MCF 10A (cell line): ENCODE data around the gene TPK1. TPM values are rescaled to one million over a fixed set of nuclear protein-coding genes. Genes with fewer than 3 reads are reported as not detected.
A peak's percentile ranks its signal among the peaks of the same experiment; 100 is the strongest.
"Not testable (repeated sequence)": the region's sequence is repeated elsewhere in the genome, so short reads cannot be mapped to it uniquely, and the experiment has no call there.

Experiments
- BruUV-seq: library from RNA; stranded (reverse); fragments of 400-500 nt; replicated peaks from 2 replicates; lab custom pipeline; 2021; lab: Mats Ljungman, UMichigan
- CTCF ChIA-PET: fragments of 300-600 bp; sonication (Branson Sonifier 250); formaldehyde crosslinking; extraction: SDS; loops from one replicate; lab custom pipeline; 2021; ENCODE audit warnings: antibody characterized with exemption, inconsistent platforms; lab: Yijun Ruan, JAX
- POLR2A ChIA-PET: fragments of 300-600, 350-650 bp; sonication (Branson Sonifier 250); formaldehyde crosslinking; extraction: SDS; loops from one replicate; lab custom pipeline; 2020; ENCODE audit warnings: antibody characterized with exemption, inconsistent platforms; lab: Yijun Ruan, JAX
- DNase-seq: peaks from one replicate; pipeline ENCODE4 v3.0.0-alpha.2; 2018; ENCODE audit not compliant: unreplicated experiment
- H3K27ac Mint-ChIP-seq: one replicate; pipeline ENCODE4 v1.8.0; 2022; ENCODE audit warnings: mild to moderate bottlenecking, low read depth, mixed read lengths; ENCODE audit not compliant: unreplicated experiment
- H3K27me3 Mint-ChIP-seq: one replicate; pipeline ENCODE4 v1.8.0; 2022; ENCODE audit warnings: mixed read lengths; ENCODE audit not compliant: insufficient read depth, unreplicated experiment
- H3K36me3 Mint-ChIP-seq: one replicate; pipeline ENCODE4 v1.8.0; 2022; ENCODE audit warnings: mild to moderate bottlenecking, moderate library complexity, mixed read lengths; ENCODE audit not compliant: insufficient read depth, unreplicated experiment
- H3K4me1 Mint-ChIP-seq: one replicate; pipeline ENCODE4 v1.8.0; 2022; ENCODE audit warnings: mixed read lengths; ENCODE audit not compliant: insufficient read depth, unreplicated experiment
- H3K4me3 Mint-ChIP-seq: one replicate; pipeline ENCODE4 v1.8.0; 2022; ENCODE audit warnings: mild to moderate bottlenecking, moderate library complexity, mixed read lengths; ENCODE audit not compliant: unreplicated experiment
- H3K9me3 Mint-ChIP-seq: one replicate; pipeline ENCODE4 v1.8.0; 2022; ENCODE audit warnings: mixed read lengths; ENCODE audit not compliant: unreplicated experiment
- CTCF ChIP-seq: fragments of 200-600 bp; IDR thresholded peaks from one replicate; pipeline ENCODE4 v1.8.0; 2022; ENCODE audit warnings: antibody characterized with exemption, mild to moderate bottlenecking; ENCODE audit not compliant: unreplicated experiment
- intact Hi-C: fragments of 100-400 bp; cut with micrococcal nuclease; formaldehyde crosslinking; loops from 2 replicates; pipeline ENCODE4 v1.14.1; 2022
- total RNA-seq: library from RNA; stranded (reverse); gene quantifications from 2 replicates; pipeline ENCODE4 v1.2.3, GENCODE V29; 2022

The TPK1 gene
- total RNA-seq, 1 experiment from 2014 or later, result 8.8 TPM

GRCh38 chr7:144784441-144784840, 51.4 kb downstream of the TPK1 start:
- H3K27ac Mint-ChIP-seq, result no peak overlapping the region
- no peaks in the 10 kb centered on the region for H3K36me3 Mint-ChIP-seq
- no peak overlapping the region for H3K4me3 Mint-ChIP-seq
- no peaks in the 10 kb centered on the region for H3K9me3 Mint-ChIP-seq
- intact Hi-C loops, result no loop called here
- DNase-seq, result no peak
- TF ChIP-seq CTCF, result no peak
- H3K4me1 Mint-ChIP-seq, result no peaks in the 10 kb centered on the region
- ChIA-PET CTCF (interaction anchor here (1.1 to 1.9 kb wide), 2 partner anchors 114 kb away, joined by 3 to 18 read pairs; no protein-coding TSS in a partner anchor), POLR2A (no interaction called here)
- no peaks in the 10 kb centered on the region for H3K27me3 Mint-ChIP-seq
- BruUV-seq, result no TSS peak

- Mint-ChIP-seq H3K36me3 (no peaks in the 10 kb centered on the region), H3K9me3 (no peaks in the 10 kb centered on the region), H3K27ac (no peak overlapping the region), H3K4me3 (no peak overlapping the region), H3K4me1 (peaks cover 2% of the 10 kb centered on the region), H3K27me3 (no peaks in the 10 kb centered on the region)
- no peak for TF ChIP-seq CTCF
- intact Hi-C loops, result no loop called here
- no TSS peak for BruUV-seq
- POLR2A ChIA-PET, result no interaction called here
- CTCF ChIA-PET, result interaction anchor here (0.6 to 2.4 kb wide), 5 partner anchors 27 to 396 kb away, joined by 3 to 14 read pairs (median 4); no protein-coding TSS in a partner anchor
- DNase-seq, result no peak
Observed at GRCh38 chr7:144782883-144783282, 53.0 kb downstream of the TPK1 start.

GRCh38 chr7:144780071-144780608, 55.7 kb downstream of the TPK1 start:
- POLR2A ChIA-PET, result interaction anchor here (0.7 kb wide), 2 partner anchors 42 to 630 kb away, joined by 3 read pairs; no protein-coding TSS in a partner anchor

GRCh38 chr7:144777889-144778288, 58.0 kb downstream of the TPK1 start:
- DNase-seq, H3K27me3 Mint-ChIP-seq, H3K4me3 Mint-ChIP-seq, intact Hi-C loops, H3K36me3 Mint-ChIP-seq, POLR2A ChIA-PET, H3K27ac Mint-ChIP-seq, H3K4me1 Mint-ChIP-seq, BruUV-seq, H3K9me3 Mint-ChIP-seq: not testable (repeated sequence)
- CTCF ChIA-PET, result interaction anchor here (0.7 kb wide), 2 partner anchors 37 to 281 kb away, joined by 3 read pairs; no protein-coding TSS in a partner anchor

More at GRCh38 chr7:144780071-144780608, 55.7 kb downstream of the TPK1 start:
- intact Hi-C loops, result no loop called here
- DNase-seq, result peak; percentile 82
- no peak overlapping the region for H3K4me3 Mint-ChIP-seq
- no TSS peak for BruUV-seq
- H3K27me3 Mint-ChIP-seq, result no peaks in the 10 kb centered on the region
- peaks cover 6% of the 10 kb centered on the region for H3K4me1 Mint-ChIP-seq
- no peak for TF ChIP-seq CTCF
- CTCF ChIA-PET, result interaction anchor here (0.5 to 1.6 kb wide), 7 partner anchors 41 to 1374 kb away, joined by 3 to 4 read pairs (median 3); no protein-coding TSS in a partner anchor
- H3K9me3 Mint-ChIP-seq, result no peaks in the 10 kb centered on the region
- no peak overlapping the region for H3K27ac Mint-ChIP-seq
- H3K36me3 Mint-ChIP-seq, result no peaks in the 10 kb centered on the region
